Measurements from ENCODE around the gene TNNT2. TPM values are rescaled to one million over a fixed set of nuclear protein-coding genes. Genes with fewer than 3 reads are reported as not detected.

The TNNT2 gene
- total and polyA plus RNA-seq, 5 donors: 5,203 to 16,707 (median 7,247) TPM

GRCh38 chr1:201334325-201335173 is 42.9 kb downstream of the TNNT2 start:
- Histone ChIP-seq H3K9me3 (ENCODE audit: control insufficient read depth, low read length) (no peaks in the 10 kb centered on the region), H3K27ac (ENCODE audit: low read length) (no peak overlapping the region), H3K4me3 (ENCODE audit: low read length) (no peak overlapping the region), H3K27me3 (ENCODE audit: control insufficient read depth, insufficient read depth) (no peaks in the 10 kb centered on the region), H3K4me1 (ENCODE audit: control insufficient read depth, insufficient read depth, low read length) (peaks cover 2% of the 10 kb centered on the region)
- intact Hi-C loops (cut with DNase I): loop anchor here in 1 of 4 donors (5.0 kb wide), 1 partner anchor 72 kb away; no protein-coding TSS in a partner anchor
- WGBS: 48% methylated on average over 11 of the region's 11 CpGs
- no peak for DNase-seq
- no peak for ATAC-seq

- no peak for ATAC-seq
- intact Hi-C loops (cut with DNase I): no loop called here
- H3K27ac ChIP-seq (ENCODE audit: low read length): no peak overlapping the region
- peaks cover 2% of the 10 kb centered on the region for H3K4me1 ChIP-seq (ENCODE audit: control insufficient read depth, insufficient read depth, low read length)
- no peaks in the 10 kb centered on the region for H3K9me3 ChIP-seq (ENCODE audit: control insufficient read depth, low read length)
- 95% methylated on average over 10 of the region's 10 CpGs for WGBS
- DNase-seq: no peak
- no peak overlapping the region for H3K4me3 ChIP-seq (ENCODE audit: low read length)
- no peaks in the 10 kb centered on the region for H3K27me3 ChIP-seq (ENCODE audit: control insufficient read depth, insufficient read depth)
These were observed 44.7 kb downstream of the TNNT2 start for GRCh38 chr1:201332616-201333335.

GRCh38 chr1:201332021-201332420 is 45.5 kb downstream of the TNNT2 start:
- intact Hi-C loops (cut with DNase I): no loop called here
- DNase-seq (peak in 1 of 3 donors; percentile 2), ATAC-seq (no peak)
- WGBS: 93% methylated on average over 8 of the region's 8 CpGs
- no peaks in the 10 kb centered on the region for H3K9me3 ChIP-seq (ENCODE audit: control insufficient read depth, low read length)
- H3K27ac ChIP-seq (ENCODE audit: low read length): no peak overlapping the region
- H3K4me1 ChIP-seq (ENCODE audit: control insufficient read depth, insufficient read depth, low read length): peaks cover 2% of the 10 kb centered on the region
- no peaks in the 10 kb centered on the region for H3K27me3 ChIP-seq (ENCODE audit: control insufficient read depth, insufficient read depth)
- no peak overlapping the region for H3K4me3 ChIP-seq (ENCODE audit: low read length)

- no peak for DNase-seq
- no peak overlapping the region for H3K4me3 ChIP-seq (ENCODE audit: low read length)
- 74% methylated on average over 7 of the region's 7 CpGs for WGBS
- intact Hi-C loops (cut with DNase I): no loop called here
- peaks cover 2% of the 10 kb centered on the region for H3K4me1 ChIP-seq (ENCODE audit: control insufficient read depth, insufficient read depth, low read length)
- H3K27me3 ChIP-seq (ENCODE audit: control insufficient read depth, insufficient read depth): no peaks in the 10 kb centered on the region
- ATAC-seq: no peak
- no peaks in the 10 kb centered on the region for H3K9me3 ChIP-seq (ENCODE audit: control insufficient read depth, low read length)
- H3K27ac ChIP-seq (ENCODE audit: low read length): no peak overlapping the region
These were observed 46.3 kb downstream of the TNNT2 start for GRCh38 chr1:201331166-201331565.

- intact Hi-C loops (cut with DNase I): no loop called here
- H3K27ac ChIP-seq (ENCODE audit: low read length): no peak overlapping the region
- no peaks in the 10 kb centered on the region for H3K9me3 ChIP-seq (ENCODE audit: control insufficient read depth, low read length)
- H3K4me1 ChIP-seq (ENCODE audit: control insufficient read depth, insufficient read depth, low read length): peaks cover 2% of the 10 kb centered on the region
- WGBS: 73% methylated on average over 2 of the region's 2 CpGs
- ATAC-seq: peak; percentile 4 to 20
- no peak for DNase-seq
- H3K27me3 ChIP-seq (ENCODE audit: control insufficient read depth, insufficient read depth): no peaks in the 10 kb centered on the region
- H3K4me3 ChIP-seq (ENCODE audit: low read length): no peak overlapping the region
These were observed 46.9 kb downstream of the TNNT2 start for GRCh38 chr1:201330541-201330940.

GRCh38 chr1:201329801-201330200 is 47.7 kb downstream of the TNNT2 start:
- H3K9me3 ChIP-seq (ENCODE audit: control insufficient read depth, low read length): no peaks in the 10 kb centered on the region
- 63% methylated on average over 4 of the region's 4 CpGs for WGBS
- intact Hi-C loops (cut with DNase I): no loop called here
- peaks cover 2% of the 10 kb centered on the region for H3K4me1 ChIP-seq (ENCODE audit: control insufficient read depth, insufficient read depth, low read length)
- DNase-seq: no peak
- peak overlapping the region; percentile 48 for H3K27ac ChIP-seq (ENCODE audit: low read length)
- H3K27me3 ChIP-seq (ENCODE audit: control insufficient read depth, insufficient read depth): no peaks in the 10 kb centered on the region
- H3K4me3 ChIP-seq (ENCODE audit: low read length): no peak overlapping the region
- peak; percentile 71 to 78 for ATAC-seq

GRCh38 chr1:201329286-201329685 is 48.2 kb downstream of the TNNT2 start:
- Histone ChIP-seq H3K27me3 (ENCODE audit: control insufficient read depth, insufficient read depth) (no peaks in the 10 kb centered on the region), H3K4me3 (ENCODE audit: low read length) (no peak overlapping the region), H3K9me3 (ENCODE audit: control insufficient read depth, low read length) (no peaks in the 10 kb centered on the region), H3K4me1 (ENCODE audit: control insufficient read depth, insufficient read depth, low read length) (no peaks in the 10 kb centered on the region), H3K27ac (ENCODE audit: low read length) (peak overlapping the region; percentile 48)
- DNase-seq: peak in 2 of 3 donors; percentile 36 to 64
- ATAC-seq: peak; percentile 34 to 61
- intact Hi-C loops (cut with DNase I): no loop called here
- WGBS: 46% methylated on average over 2 of the region's 2 CpGs

- DNase-seq (no peak), ATAC-seq (no peak)
- Histone ChIP-seq H3K4me1 (ENCODE audit: control insufficient read depth, insufficient read depth, low read length) (no peaks in the 10 kb centered on the region), H3K4me3 (ENCODE audit: low read length) (no peak overlapping the region), H3K27ac (ENCODE audit: low read length) (no peak overlapping the region), H3K27me3 (ENCODE audit: control insufficient read depth, insufficient read depth) (no peaks in the 10 kb centered on the region), H3K9me3 (ENCODE audit: control insufficient read depth, low read length) (no peaks in the 10 kb centered on the region)
- intact Hi-C loops (cut with DNase I): no loop called here
- 56% methylated on average over 4 of the region's 4 CpGs for WGBS
These were observed 48.9 kb downstream of the TNNT2 start for GRCh38 chr1:201328576-201328975.

- Histone ChIP-seq H3K27me3 (ENCODE audit: control insufficient read depth, insufficient read depth) (no peaks in the 10 kb centered on the region), H3K27ac (ENCODE audit: low read length) (no peak overlapping the region), H3K4me1 (ENCODE audit: control insufficient read depth, insufficient read depth, low read length) (no peaks in the 10 kb centered on the region), H3K4me3 (ENCODE audit: low read length) (no peak overlapping the region), H3K9me3 (ENCODE audit: control insufficient read depth, low read length) (no peaks in the 10 kb centered on the region)
- 96% methylated on average over 7 of the region's 7 CpGs for WGBS
- intact Hi-C loops (cut with DNase I): no loop called here
- no peak for DNase-seq
- no peak for ATAC-seq
These were observed 49.7 kb downstream of the TNNT2 start for GRCh38 chr1:201327687-201328240.

- Histone ChIP-seq H3K27me3 (ENCODE audit: control insufficient read depth, insufficient read depth) (no peaks in the 10 kb centered on the region), H3K4me1 (ENCODE audit: control insufficient read depth, insufficient read depth, low read length) (no peaks in the 10 kb centered on the region), H3K4me3 (ENCODE audit: low read length) (no peak overlapping the region), H3K9me3 (ENCODE audit: control insufficient read depth, low read length) (no peaks in the 10 kb centered on the region), H3K27ac (ENCODE audit: low read length) (no peak overlapping the region)
- 86% methylated on average over 4 of the region's 4 CpGs for WGBS
- no peak for ATAC-seq
- intact Hi-C loops (cut with DNase I): no loop called here
- no peak for DNase-seq
These were observed 50.8 kb downstream of the TNNT2 start for GRCh38 chr1:201326710-201327109.

GRCh38 chr1:201325678-201326060 is 51.8 kb downstream of the TNNT2 start:
- Histone ChIP-seq H3K27ac (ENCODE audit: low read length) (no peak overlapping the region), H3K4me3 (ENCODE audit: low read length) (no peak overlapping the region), H3K9me3 (ENCODE audit: control insufficient read depth, low read length) (no peaks in the 10 kb centered on the region), H3K27me3 (ENCODE audit: control insufficient read depth, insufficient read depth) (no peaks in the 10 kb centered on the region), H3K4me1 (ENCODE audit: control insufficient read depth, insufficient read depth, low read length) (no peaks in the 10 kb centered on the region)
- WGBS: 96% methylated on average over 8 of the region's 8 CpGs
- ATAC-seq: no peak
- intact Hi-C loops (cut with DNase I): no loop called here
- DNase-seq: no peak

All from right cardiac atrium (tissue), 5 donors.